Neural progenitor cell (in vitro differentiated cells): Measurements from ENCODE around the gene CDH1. TPM values are rescaled to one million over a fixed set of nuclear protein-coding genes. Genes with fewer than 3 reads are reported as not detected.

Experiments
- DNase-seq: peaks from one replicate; pipeline ENCODE4 v3.0.0-alpha.2; 2016; ENCODE audit warnings: low spot score
- H2AFZ ChIP-seq: fragments of 200-600 bp; sonication (generic); replicated peaks from 2 replicates; pipeline ENCODE4 v1.6.1; 2016; ENCODE audit warnings: antibody characterized with exemption
- H3F3A ChIP-seq: fragments of 200-600 bp; sonication (generic); 2 replicates; pipeline ENCODE4 v1.6.1; 2016; ENCODE audit warnings: antibody characterized with exemption, low read depth
- H3K27ac ChIP-seq: fragments of 200-600 bp; sonication (generic); 2 replicates; pipeline ENCODE4 v1.5.1; 2016; ENCODE audit warnings: mild to moderate bottlenecking
- H3K27me3 ChIP-seq: fragments of 200-600 bp; sonication (generic); 2 replicates; pipeline ENCODE4 v1.6.1; 2016; ENCODE audit warnings: mild to moderate bottlenecking, moderate library complexity
- H3K36me3 ChIP-seq: fragments of 200-600 bp; sonication (generic); 2 replicates; pipeline ENCODE4 v1.5.1; 2016
- H3K4me1 ChIP-seq: fragments of 200-600 bp; sonication (generic); 2 replicates; pipeline ENCODE4 v1.6.1; 2016; ENCODE audit warnings: mixed run types
- H3K4me2 ChIP-seq: fragments of 200-600 bp; sonication (generic); 2 replicates; pipeline ENCODE4 v1.6.1; 2016
- H3K4me3 ChIP-seq: fragments of 200-600 bp; sonication (generic); 2 replicates; pipeline ENCODE4 v1.5.1; 2016
- H3K79me2 ChIP-seq: fragments of 200-600 bp; sonication (generic); 2 replicates; pipeline ENCODE4 v1.6.1; 2016; ENCODE audit warnings: low read depth
- H3K9ac ChIP-seq: fragments of 200-600 bp; sonication (generic); 2 replicates; pipeline ENCODE4 v1.6.1; 2016
- H3K9me3 ChIP-seq: fragments of 200-600 bp; sonication (generic); 2 replicates; pipeline ENCODE4 v1.5.1; 2016; ENCODE audit warnings: low read depth
- H4K20me1 ChIP-seq: fragments of 200-600 bp; sonication (generic); 2 replicates; pipeline ENCODE4 v1.6.1; 2016; ENCODE audit warnings: low read depth
- H3K27ac Mint-ChIP-seq: 3 replicates; pipeline ENCODE4 v1.8.0; 2021; ENCODE audit warnings: mixed read lengths
- H3K27me3 Mint-ChIP-seq: 2 replicates; pipeline ENCODE4 v1.8.0; 2022; ENCODE audit warnings: low read depth, mild to moderate bottlenecking, inconsistent platforms, moderate library complexity, mixed read lengths; ENCODE audit not compliant: insufficient read depth
- H3K36me3 Mint-ChIP-seq: 3 replicates; pipeline ENCODE4 v1.8.0; 2021; ENCODE audit warnings: mixed read lengths
- H3K4me1 Mint-ChIP-seq: 3 replicates; pipeline ENCODE4 v1.8.0; 2021; ENCODE audit warnings: mixed read lengths
- H3K4me3 Mint-ChIP-seq: 3 replicates; pipeline ENCODE4 v1.8.0; 2021; ENCODE audit warnings: mild to moderate bottlenecking, moderate library complexity, mixed read lengths
- H3K9me3 Mint-ChIP-seq: 3 replicates; pipeline ENCODE4 v1.8.0; 2020; ENCODE audit warnings: mixed read lengths
- EZH2 ChIP-seq: fragments of 200-600 bp; sonication (generic); IDR thresholded peaks from 2 replicates; pipeline ENCODE4 v1.6.1; 2017; ENCODE audit warnings: antibody characterized with exemption, mild to moderate bottlenecking, moderate library complexity
- EZH2phosphoT487 ChIP-seq: fragments of 200-600 bp; sonication (generic); IDR thresholded peaks from 2 replicates; pipeline ENCODE4 v1.6.1; 2017; ENCODE audit warnings: antibody characterized with exemption
- total RNA-seq: library from RNA; depleted of rRNA; stranded (reverse); fragments of >200 nt; gene quantifications from 2 replicates; pipeline ENCODE4 v1.2.3, GENCODE V29; 2015; ENCODE audit warnings: low replicate concordance
- TF ChIP-seq, protein P1 (sequence below): fragments of 200-600 bp; sonication (generic); IDR thresholded peaks from 2 replicates; pipeline ENCODE4 v1.5.1; 2017; ENCODE audit warnings: antibody characterized with exemption, mild to moderate bottlenecking

Gene CDH1
- total RNA-seq, 1 donor from 2014 or later, result 3.3 TPM

DNA sequence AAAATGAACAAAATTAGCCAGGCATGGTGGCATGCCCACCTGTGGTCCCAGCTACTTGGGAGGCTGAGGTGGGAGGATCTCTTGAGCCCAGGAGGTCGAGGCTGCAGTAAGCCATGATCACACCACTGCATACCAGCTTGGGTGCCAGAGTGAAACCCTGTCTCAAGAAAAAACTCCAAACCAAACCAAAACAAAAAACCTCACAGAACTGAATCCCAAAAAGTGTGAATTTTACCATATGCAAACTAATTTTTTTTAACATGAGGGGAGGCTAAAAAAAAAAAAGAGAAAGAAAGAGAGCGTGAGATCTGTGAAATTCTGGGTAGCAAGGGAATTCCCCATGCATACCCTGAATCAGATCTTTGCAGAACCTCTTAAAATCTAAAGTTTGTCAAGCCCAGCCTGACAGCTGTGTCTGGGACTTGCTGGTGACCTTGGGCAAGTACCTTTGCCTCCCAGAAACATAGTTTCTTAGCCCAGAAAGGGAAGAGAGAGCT lies 17.1 kb upstream of the CDH1 start:
- Histone ChIP-seq H3K4me3 (no peak overlapping the region), H3K4me2 (no peak overlapping the region), H3K9me3 (no peaks in the 10 kb centered on the region), H3K27ac (no peak overlapping the region), H2AFZ (no peak overlapping the region), H4K20me1 (no peaks in the 10 kb centered on the region), H3K4me1 (no peaks in the 10 kb centered on the region), H3K36me3 (no peaks in the 10 kb centered on the region), H3K79me2 (no peaks in the 10 kb centered on the region), H3F3A (no peaks in the 10 kb centered on the region), H3K9ac (no peak overlapping the region), H3K27me3 (no peaks in the 10 kb centered on the region)
- no peak for DNase-seq
- no peak overlapping the region for H3K4me3 Mint-ChIP-seq
- H3K4me1 Mint-ChIP-seq, result peaks cover 5% of the 10 kb centered on the region
- H3K36me3 Mint-ChIP-seq, result no peaks in the 10 kb centered on the region
- peaks cover 4% of the 10 kb centered on the region for H3K9me3 Mint-ChIP-seq
- H3K27me3 Mint-ChIP-seq, result no peaks in the 10 kb centered on the region
- no peak for TF ChIP-seq EZH2
- TF ChIP-seq, protein P1, sequence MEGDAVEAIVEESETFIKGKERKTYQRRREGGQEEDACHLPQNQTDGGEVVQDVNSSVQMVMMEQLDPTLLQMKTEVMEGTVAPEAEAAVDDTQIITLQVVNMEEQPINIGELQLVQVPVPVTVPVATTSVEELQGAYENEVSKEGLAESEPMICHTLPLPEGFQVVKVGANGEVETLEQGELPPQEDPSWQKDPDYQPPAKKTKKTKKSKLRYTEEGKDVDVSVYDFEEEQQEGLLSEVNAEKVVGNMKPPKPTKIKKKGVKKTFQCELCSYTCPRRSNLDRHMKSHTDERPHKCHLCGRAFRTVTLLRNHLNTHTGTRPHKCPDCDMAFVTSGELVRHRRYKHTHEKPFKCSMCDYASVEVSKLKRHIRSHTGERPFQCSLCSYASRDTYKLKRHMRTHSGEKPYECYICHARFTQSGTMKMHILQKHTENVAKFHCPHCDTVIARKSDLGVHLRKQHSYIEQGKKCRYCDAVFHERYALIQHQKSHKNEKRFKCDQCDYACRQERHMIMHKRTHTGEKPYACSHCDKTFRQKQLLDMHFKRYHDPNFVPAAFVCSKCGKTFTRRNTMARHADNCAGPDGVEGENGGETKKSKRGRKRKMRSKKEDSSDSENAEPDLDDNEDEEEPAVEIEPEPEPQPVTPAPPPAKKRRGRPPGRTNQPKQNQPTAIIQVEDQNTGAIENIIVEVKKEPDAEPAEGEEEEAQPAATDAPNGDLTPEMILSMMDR, result no peak
- TF ChIP-seq EZH2phosphoT487, result no peak
- no peak overlapping the region for H3K27ac Mint-ChIP-seq

DNA sequence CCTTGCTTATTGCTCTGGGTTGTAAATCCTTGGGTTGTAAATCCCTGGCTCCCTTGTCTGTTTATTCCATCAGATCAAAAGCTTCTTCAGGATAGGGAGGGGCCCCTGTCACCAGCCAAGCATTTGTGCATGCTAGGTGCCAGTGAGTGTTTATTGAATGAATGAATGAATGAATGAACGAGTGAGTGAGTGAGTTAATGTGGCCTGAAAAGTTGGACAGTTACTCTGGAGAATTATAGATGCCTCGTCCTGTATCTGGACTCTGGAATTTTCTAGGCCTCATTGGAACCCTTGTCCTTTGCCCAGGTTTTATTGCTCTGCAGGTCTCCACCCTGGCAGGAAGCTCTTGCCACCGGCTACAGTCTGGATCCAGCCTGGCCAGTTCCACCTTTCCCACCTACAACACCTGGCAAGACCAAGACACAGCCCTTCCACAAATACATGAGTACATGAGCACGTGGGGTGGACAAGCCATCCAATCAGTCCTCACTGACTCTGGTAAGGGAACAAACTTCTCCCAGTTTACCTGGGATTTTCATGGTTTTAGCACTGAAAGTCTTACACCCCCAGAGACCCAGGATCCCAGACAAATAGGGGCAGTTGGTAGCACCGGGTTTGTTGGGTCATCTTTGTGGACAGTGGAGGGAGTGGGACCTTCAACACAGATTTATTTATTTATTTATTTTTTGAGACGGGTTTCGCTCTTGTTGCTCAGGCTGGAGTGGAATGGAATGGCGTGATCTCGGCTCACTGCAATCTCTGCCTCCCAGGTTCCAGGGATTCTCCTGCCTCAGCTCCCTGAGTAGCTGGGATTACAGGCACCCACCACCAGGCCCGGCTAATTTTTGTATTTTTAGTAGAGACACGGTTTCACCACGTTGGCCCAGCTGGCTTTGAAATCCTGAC lies 14.7 kb upstream of the CDH1 start:
- Mint-ChIP-seq H3K9me3 (peaks cover 2% of the 10 kb centered on the region), H3K4me3 (no peak overlapping the region), H3K4me1 (no peaks in the 10 kb centered on the region), H3K36me3 (no peaks in the 10 kb centered on the region), H3K27ac (no peak overlapping the region), H3K27me3 (peaks cover 2% of the 10 kb centered on the region)
- no peaks in the 10 kb centered on the region for H3F3A ChIP-seq
- H3K9me3 ChIP-seq, result no peaks in the 10 kb centered on the region
- no peaks in the 10 kb centered on the region for H3K36me3 ChIP-seq
- H2AFZ ChIP-seq, result no peak overlapping the region
- no peaks in the 10 kb centered on the region for H3K79me2 ChIP-seq
- no peak overlapping the region for H3K4me3 ChIP-seq
- H3K27ac ChIP-seq, result no peak overlapping the region
- H3K27me3 ChIP-seq, result no peaks in the 10 kb centered on the region
- no peaks in the 10 kb centered on the region for H4K20me1 ChIP-seq
- DNase-seq, result no peak
- H3K4me2 ChIP-seq, result no peak overlapping the region
- H3K9ac ChIP-seq, result no peak overlapping the region
- H3K4me1 ChIP-seq, result no peaks in the 10 kb centered on the region
- TF ChIP-seq EZH2 (no peak), EZH2phosphoT487 (no peak)
- TF ChIP-seq, protein P1, result no peak

DNA sequence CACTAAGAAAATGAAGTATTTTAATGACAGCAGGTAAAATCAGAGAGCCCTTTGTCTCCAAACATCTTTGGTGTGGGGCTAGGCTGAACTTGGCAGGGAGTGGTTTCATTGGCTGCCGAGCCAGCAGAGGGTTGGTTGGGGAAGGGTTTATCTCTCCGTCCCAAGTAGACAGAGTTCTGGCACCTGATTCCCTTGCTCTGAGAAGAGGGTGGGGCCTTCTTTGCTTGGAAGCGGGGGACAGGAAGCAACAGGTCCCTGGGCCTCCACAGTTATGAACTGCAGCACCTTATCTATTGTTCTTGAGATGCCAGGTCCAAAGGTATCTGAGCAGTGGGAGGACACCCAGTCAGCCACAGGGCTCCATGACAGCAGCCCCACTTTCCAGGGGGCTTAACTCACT lies 12.3 kb upstream of the CDH1 start:
- H2AFZ ChIP-seq, result no peak overlapping the region
- H3K4me3 ChIP-seq, result no peak overlapping the region
- no peak overlapping the region for H3K27ac Mint-ChIP-seq
- no peak overlapping the region for H3K4me2 ChIP-seq
- no peaks in the 10 kb centered on the region for H3K4me1 Mint-ChIP-seq
- H3K27ac ChIP-seq, result no peak overlapping the region
- H3K79me2 ChIP-seq, result no peaks in the 10 kb centered on the region
- no peaks in the 10 kb centered on the region for H3K36me3 ChIP-seq
- no peaks in the 10 kb centered on the region for H3F3A ChIP-seq
- TF ChIP-seq EZH2phosphoT487, result no peak
- no peak for TF ChIP-seq EZH2
- TF ChIP-seq, protein P1, result no peak
- DNase-seq, result no peak
- no peaks in the 10 kb centered on the region for H3K4me1 ChIP-seq
- no peaks in the 10 kb centered on the region for H3K9me3 Mint-ChIP-seq
- no peak overlapping the region for H3K9ac ChIP-seq
- peaks cover 4% of the 10 kb centered on the region for H3K27me3 Mint-ChIP-seq
- no peaks in the 10 kb centered on the region for H3K36me3 Mint-ChIP-seq
- no peaks in the 10 kb centered on the region for H4K20me1 ChIP-seq
- no peaks in the 10 kb centered on the region for H3K27me3 ChIP-seq
- no peak overlapping the region for H3K4me3 Mint-ChIP-seq
- no peaks in the 10 kb centered on the region for H3K9me3 ChIP-seq
